PC-9 (cell line): ENCODE measurements around the gene ADAMTSL4. TPM values are rescaled to one million over a fixed set of nuclear protein-coding genes. Genes with fewer than 3 reads are reported as not detected.

ENCODE experiments used
- BruUV-seq: library from RNA; stranded (reverse); fragments of 400-500 nt; replicated peaks from 2 replicates; lab custom pipeline; 2021; lab: Mats Ljungman, UMichigan
- CTCF ChIA-PET: fragments of 300-600 bp; sonication (Branson Sonifier 250); formaldehyde crosslinking; loops from one replicate; lab custom pipeline; 2022; ENCODE audit warnings: antibody characterized with exemption; lab: Charles Lee
- POLR2A ChIA-PET: fragments of 300-600 bp; sonication (Branson Sonifier 250); formaldehyde crosslinking; loops from one replicate; lab custom pipeline; 2022; ENCODE audit warnings: antibody characterized with exemption; ENCODE audit not compliant: unreplicated experiment; lab: Charles Lee
- DNase-seq, 2 experiments: peaks; one replicate each; pipeline versions ENCODE4 v3.0.0 to v3.0.0-alpha.2; 2015 to 2022; ENCODE audit warnings: mixed read lengths in 1 of 2
- H2AFZ ChIP-seq: fragments of 200-600 bp; sonication (generic); 2 replicates; pipeline ENCODE4 v1.8.1; 2017; ENCODE audit warnings: antibody characterized with exemption
- H3F3A ChIP-seq: fragments of 200-600 bp; sonication (generic); 2 replicates; pipeline ENCODE4 v1.8.1; 2017; ENCODE audit warnings: antibody characterized with exemption, mild to moderate bottlenecking, low read depth; ENCODE audit not compliant: insufficient read depth
- H3K27ac ChIP-seq: fragments of 200-600 bp; sonication (generic); 2 replicates; pipeline ENCODE4 v1.6.1; 2016; ENCODE audit warnings: mixed run types
- H3K27me3 ChIP-seq: fragments of 200-600 bp; sonication (generic); 2 replicates; pipeline ENCODE4 v1.6.1; 2016; ENCODE audit warnings: low read depth, mixed run types; ENCODE audit not compliant: insufficient read depth
- H3K36me3 ChIP-seq: fragments of 200-600 bp; sonication (generic); 2 replicates; pipeline ENCODE4 v1.6.1; 2016; ENCODE audit warnings: low read depth, mixed run types
- H3K4me1 ChIP-seq: fragments of 200-600 bp; sonication (generic); replicated peaks from 2 replicates; pipeline ENCODE4 v1.6.1; 2016; ENCODE audit warnings: mixed run types; ENCODE audit not compliant: insufficient read depth
- H3K4me2 ChIP-seq: fragments of 200-600 bp; sonication (generic); 2 replicates; pipeline ENCODE4 v1.6.1; 2017; ENCODE audit warnings: mixed run types
- H3K4me3 ChIP-seq: fragments of 200-600 bp; sonication (generic); 2 replicates; pipeline ENCODE4 v1.6.1; 2016; ENCODE audit warnings: mixed run types
- H3K79me2 ChIP-seq: fragments of 200-600 bp; sonication (generic); 2 replicates; pipeline ENCODE4 v1.6.1; 2017; ENCODE audit warnings: low read depth, mixed run types
- H3K9me2 ChIP-seq: fragments of 200-600 bp; sonication (generic); 2 replicates; pipeline ENCODE4 v1.8.1; 2017; ENCODE audit warnings: mild to moderate bottlenecking; ENCODE audit not compliant: insufficient read depth
- H3K9me3 ChIP-seq: fragments of 200-600 bp; sonication (generic); 2 replicates; pipeline ENCODE4 v1.8.1; 2016; ENCODE audit warnings: low read depth; ENCODE audit not compliant: insufficient read depth
- H4K20me1 ChIP-seq: fragments of 200-600 bp; sonication (generic); 2 replicates; pipeline ENCODE4 v1.8.1; 2017; ENCODE audit not compliant: insufficient read depth
- CTCF ChIP-seq: fragments of 200-600 bp; sonication (generic); conservative IDR thresholded peaks from 2 replicates; pipeline ENCODE4 v1.6.1; 2017; ENCODE audit warnings: mixed run types, antibody characterized with exemption, mild to moderate bottlenecking, moderate library complexity
- EZH2 ChIP-seq: fragments of 200-600 bp; sonication (generic); IDR thresholded peaks from 2 replicates; pipeline ENCODE4 v1.8.0; 2017; ENCODE audit warnings: antibody characterized with exemption, low read depth
- intact Hi-C: fragments of 100-400 bp; cut with micrococcal nuclease; formaldehyde crosslinking; loops from one replicate; pipeline ENCODE4 v1.10.0; 2022; ENCODE audit not compliant: unreplicated experiment
- total RNA-seq: library from RNA; stranded (reverse); gene quantifications from 2 replicates; pipeline ENCODE4 v1.2.3, GENCODE V29; 2021

The ADAMTSL4 gene
- total RNA-seq, 1 experiment from 2014 or later = 67.9 TPM

- no peak overlapping the region for H3K27ac ChIP-seq
- H3F3A ChIP-seq = peaks cover 54% of the 10 kb centered on the region
- H3K9me3 ChIP-seq = no peaks in the 10 kb centered on the region
- no peak overlapping the region for H3K4me3 ChIP-seq
- no peak overlapping the region for H2AFZ ChIP-seq
- H3K4me2 ChIP-seq = no peak overlapping the region
- ChIA-PET POLR2A (interaction anchor here (0.6 kb wide), 1 partner anchor 19 kb away, joined by 6 read pairs; no protein-coding TSS in a partner anchor), CTCF (interaction anchor here (0.6 kb wide), 1 partner anchor 711 kb away, joined by 5 read pairs; no protein-coding TSS in a partner anchor)
- no peaks in the 10 kb centered on the region for H3K36me3 ChIP-seq
- BruUV-seq = no TSS peak
- H3K4me1 ChIP-seq = peaks cover 40% of the 10 kb centered on the region
- DNase-seq = no peak
- no peaks in the 10 kb centered on the region for H3K27me3 ChIP-seq
- H4K20me1 ChIP-seq = no peaks in the 10 kb centered on the region
- no peaks in the 10 kb centered on the region for H3K9me2 ChIP-seq
- TF ChIP-seq CTCF = no peak
- H3K79me2 ChIP-seq = peaks cover 13% of the 10 kb centered on the region
- intact Hi-C loops = no loop called here
Measured at GRCh38 chr1:150555198-150555970, 6.2 kb downstream of the ADAMTSL4 start.

GRCh38 chr1:150555971-150556865 is 7.0 kb downstream of the ADAMTSL4 start:
- H3K9me3 ChIP-seq = no peaks in the 10 kb centered on the region
- TF ChIP-seq CTCF = no peak
- TF ChIP-seq EZH2 = no peak
- peaks cover 47% of the 10 kb centered on the region for H3F3A ChIP-seq
- H3K79me2 ChIP-seq = peaks cover 18% of the 10 kb centered on the region
- no peak overlapping the region for H2AFZ ChIP-seq
- H4K20me1 ChIP-seq = no peaks in the 10 kb centered on the region
- H3K9me2 ChIP-seq = no peaks in the 10 kb centered on the region
- ChIA-PET CTCF (no interaction called here), POLR2A (no interaction called here)
- intact Hi-C loops = no loop called here
- no TSS peak for BruUV-seq
- H3K27ac ChIP-seq = no peak overlapping the region
- peaks cover 36% of the 10 kb centered on the region for H3K4me1 ChIP-seq
- H3K27me3 ChIP-seq = no peaks in the 10 kb centered on the region
- no peak for DNase-seq
- no peaks in the 10 kb centered on the region for H3K36me3 ChIP-seq
- no peak overlapping the region for H3K4me2 ChIP-seq
- H3K4me3 ChIP-seq = no peak overlapping the region

- intact Hi-C loops = no loop called here
- TF ChIP-seq EZH2 = no peak
- TF ChIP-seq CTCF = no peak
- H3K9me3 ChIP-seq = no peaks in the 10 kb centered on the region
- no peak for DNase-seq
- H3K27ac ChIP-seq = no peak overlapping the region
- no TSS peak for BruUV-seq
- peaks cover 27% of the 10 kb centered on the region for H3K4me1 ChIP-seq
- no peak overlapping the region for H3K4me3 ChIP-seq
- H3K36me3 ChIP-seq = no peaks in the 10 kb centered on the region
- no peaks in the 10 kb centered on the region for H4K20me1 ChIP-seq
- H3F3A ChIP-seq = peaks cover 43% of the 10 kb centered on the region
- H3K27me3 ChIP-seq = no peaks in the 10 kb centered on the region
- H3K4me2 ChIP-seq = no peak overlapping the region
- no peak overlapping the region for H2AFZ ChIP-seq
- H3K79me2 ChIP-seq = peaks cover 21% of the 10 kb centered on the region
- POLR2A ChIA-PET = no interaction called here
- H3K9me2 ChIP-seq = no peaks in the 10 kb centered on the region
- CTCF ChIA-PET = no interaction called here
Measured at GRCh38 chr1:150557065-150557600, 7.9 kb downstream of the ADAMTSL4 start.
